ENCODE data around the gene ZNF324.
"Not testable (repeated sequence)": the region's sequence is repeated elsewhere in the genome, so short reads cannot be mapped to it uniquely, and the experiment has no call there.

DNA sequence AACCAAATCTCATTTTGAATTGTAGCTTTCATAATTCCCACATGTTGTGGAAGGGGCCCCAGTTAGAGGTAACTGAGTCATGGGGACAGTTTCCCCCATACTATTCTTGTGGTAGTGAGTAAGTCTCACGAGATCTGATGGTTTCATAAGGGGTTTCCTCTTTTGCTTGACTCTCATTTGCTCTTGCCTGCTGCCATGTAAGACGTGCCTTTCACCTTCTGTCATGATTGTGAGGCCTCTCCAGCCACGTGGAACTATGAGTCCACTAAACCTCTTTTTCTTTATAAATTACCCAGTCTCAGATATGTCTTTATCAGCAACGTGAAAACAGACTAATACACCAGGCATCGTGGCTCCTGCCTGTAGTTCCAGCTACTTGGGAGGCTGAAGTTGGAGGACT, 16.9 kb upstream of the ZNF324 start:
- TF ChIP-seq, protein P1, sequence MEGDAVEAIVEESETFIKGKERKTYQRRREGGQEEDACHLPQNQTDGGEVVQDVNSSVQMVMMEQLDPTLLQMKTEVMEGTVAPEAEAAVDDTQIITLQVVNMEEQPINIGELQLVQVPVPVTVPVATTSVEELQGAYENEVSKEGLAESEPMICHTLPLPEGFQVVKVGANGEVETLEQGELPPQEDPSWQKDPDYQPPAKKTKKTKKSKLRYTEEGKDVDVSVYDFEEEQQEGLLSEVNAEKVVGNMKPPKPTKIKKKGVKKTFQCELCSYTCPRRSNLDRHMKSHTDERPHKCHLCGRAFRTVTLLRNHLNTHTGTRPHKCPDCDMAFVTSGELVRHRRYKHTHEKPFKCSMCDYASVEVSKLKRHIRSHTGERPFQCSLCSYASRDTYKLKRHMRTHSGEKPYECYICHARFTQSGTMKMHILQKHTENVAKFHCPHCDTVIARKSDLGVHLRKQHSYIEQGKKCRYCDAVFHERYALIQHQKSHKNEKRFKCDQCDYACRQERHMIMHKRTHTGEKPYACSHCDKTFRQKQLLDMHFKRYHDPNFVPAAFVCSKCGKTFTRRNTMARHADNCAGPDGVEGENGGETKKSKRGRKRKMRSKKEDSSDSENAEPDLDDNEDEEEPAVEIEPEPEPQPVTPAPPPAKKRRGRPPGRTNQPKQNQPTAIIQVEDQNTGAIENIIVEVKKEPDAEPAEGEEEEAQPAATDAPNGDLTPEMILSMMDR (conservative IDR thresholded peaks at IDR 0.05; ENCODE audit: low read length) = not testable (repeated sequence)
- TF ChIP-seq EZH2phosphoT487 (IDR thresholded peaks at IDR 0.05; ENCODE audit: borderline replicate concordance, low read depth, low read length) = not testable (repeated sequence)
